Hepatic stellate cell (primary cell): ENCODE measurements around the gene DNAH6.
A peak's percentile ranks its signal among the peaks of the same experiment; 100 is the strongest.
"Not testable (repeated sequence)": the region's sequence is repeated elsewhere in the genome, so short reads cannot be mapped to it uniquely, and the experiment has no call there.

Source experiments
- DNase-seq: peaks from one replicate; pipeline ENCODE4 v3.0.0; 2011; ENCODE audit warnings: low spot score

The DNAH6 gene

GRCh38 chr2:84839851-84840250 is 323.6 kb downstream of the DNAH6 start:
- no peak for DNase-seq

- peak; percentile 34 for DNase-seq
These were observed 324.0 kb downstream of the DNAH6 start for GRCh38 chr2:84840306-84840705.

- DNase-seq, result no peak
These were observed 325.3 kb downstream of the DNAH6 start for GRCh38 chr2:84841577-84841976.

- DNase-seq, result no peak
These were observed 327.8 kb downstream of the DNAH6 start for GRCh38 chr2:84844141-84844540.

- peak; percentile 22 for DNase-seq
These were observed 329.9 kb downstream of the DNAH6 start for GRCh38 chr2:84846041-84846663.

GRCh38 chr2:84846741-84847142 is 330.4 kb downstream of the DNAH6 start:
- peak; percentile 55 for DNase-seq

GRCh38 chr2:84847326-84848050 is 331.2 kb downstream of the DNAH6 start:
- DNase-seq, result no peak

GRCh38 chr2:84849271-84849952 is 333.1 kb downstream of the DNAH6 start:
- no peak for DNase-seq

- no peak for DNase-seq
These were observed 334.2 kb downstream of the DNAH6 start for GRCh38 chr2:84850471-84850870.

- no peak for DNase-seq
These were observed 335.6 kb downstream of the DNAH6 start for GRCh38 chr2:84851876-84852275.

- no peak for DNase-seq
These were observed 338.6 kb downstream of the DNAH6 start for GRCh38 chr2:84854850-84855249.

- no peak for DNase-seq
These were observed 339.4 kb downstream of the DNAH6 start for GRCh38 chr2:84855731-84856130.

GRCh38 chr2:84856787-84857186 is 340.5 kb downstream of the DNAH6 start:
- no peak for DNase-seq

GRCh38 chr2:84857566-84857965 is 341.3 kb downstream of the DNAH6 start:
- no peak for DNase-seq

- DNase-seq, result no peak
These were observed 341.8 kb downstream of the DNAH6 start for GRCh38 chr2:84858123-84858522.

- no peak for DNase-seq
These were observed 342.6 kb downstream of the DNAH6 start for GRCh38 chr2:84858937-84859336.

- DNase-seq, result no peak
These were observed 345.2 kb downstream of the DNAH6 start for GRCh38 chr2:84861539-84861938.

GRCh38 chr2:84862006-84862405 is 345.7 kb downstream of the DNAH6 start:
- no peak for DNase-seq

GRCh38 chr2:84865181-84865783 is 349.0 kb downstream of the DNAH6 start:
- no peak for DNase-seq

- no peak for DNase-seq
These were observed 349.8 kb downstream of the DNAH6 start for GRCh38 chr2:84866122-84866521.

GRCh38 chr2:84868327-84868726 is 352.0 kb downstream of the DNAH6 start:
- DNase-seq, result not testable (repeated sequence)
